Upper lobe of left lung (tissue), 6 donors: Measurements from ENCODE around the gene PLG. TPM values are rescaled to one million over a fixed set of nuclear protein-coding genes. Genes with fewer than 3 reads are reported as not detected.

Experiments
- ATAC-seq, 2 donors: fragments of 200-7000 bp; cut with Tn5 transposase; one replicate each; pipeline ENCODE4 v1.9.1; 2022; ENCODE audit warnings: mild to moderate bottlenecking in 2 of 2, moderate library complexity in 2 of 2; ENCODE audit not compliant: low FRiP score in 2 of 2
- DNase-seq, 2 donors: peaks; one replicate each; pipeline ENCODE4 v3.0.0-alpha.2; 2019 to 2020
- H3K27ac ChIP-seq, 4 donors: fragments of 200-600 bp; sonication (generic); one replicate each; pipeline ENCODE4 v1.5.1; 2016 to 2019
- H3K27me3 ChIP-seq, 4 donors: fragments of 200-600 bp; sonication (generic); one replicate each; pipeline ENCODE4 v1.5.1; 2017 to 2019
- H3K36me3 ChIP-seq, 4 donors: fragments of 200-600 bp; sonication (generic); one replicate each; pipeline ENCODE4 v1.5.1; 2016 to 2019
- H3K4me1 ChIP-seq, 4 donors: fragments of 200-600 bp; sonication (generic); one replicate each; pipeline ENCODE4 v1.5.1; 2018 to 2019
- H3K4me3 ChIP-seq, 4 donors: fragments of 200-600 bp; sonication (generic); one replicate each; pipeline ENCODE4 v1.5.1; 2017 to 2019; ENCODE audit warnings: mild to moderate bottlenecking in 2 of 4, moderate library complexity in 1 of 4
- H3K9me3 ChIP-seq, 4 donors: fragments of 200-600 bp; sonication (generic); one replicate each; pipeline ENCODE4 v1.5.1; 2018 to 2019
- EP300 ChIP-seq, 4 donors: sonication (generic); formaldehyde crosslinking; IDR thresholded peaks; one replicate each; pipeline ENCODE4 v1.5.1; 2017; ENCODE audit warnings: antibody characterized with exemption in 4 of 4, control low read depth in 2 of 4
- POLR2A ChIP-seq, 4 donors: fragments of 450-650 bp; IDR thresholded peaks; one replicate each; pipeline ENCODE4 v1.5.1; 2016 to 2017; ENCODE audit warnings: antibody characterized with exemption in 4 of 4, mild to moderate bottlenecking in 2 of 4
- POLR2AphosphoS5 ChIP-seq, 2 donors: sonication (generic); formaldehyde crosslinking; IDR thresholded peaks; one replicate each; pipeline ENCODE4 v1.5.1; 2017; ENCODE audit warnings: antibody characterized with exemption in 2 of 2
- WGBS, 2 donors: methylation state at CpG; one replicate each; pipeline ENCODE4 v1.1.5; 2017 to 2018; 5-methylcytosine and 5-hydroxymethylcytosine counted together
- total RNA-seq, 6 donors: library from RNA; depleted of rRNA in 4 of 6; stranded (reverse); fragments of >200 nt in 4 of 6; gene quantifications; one replicate each; pipeline versions ENCODE4 v1.1.0 to v1.2.1, GENCODE V29; 2016 to 2021
- TF ChIP-seq, protein P1 (sequence below), 6 experiments: fragments of 450-650 bp in 4 of 6; fragments of 200-600 bp in 2 of 6; sonication (generic) in 2 of 6; IDR thresholded peaks; one replicate each; pipeline ENCODE4 v1.5.1; 2016 to 2019; ENCODE audit warnings: antibody characterized with exemption in 6 of 6
- donor health status: DM: no; HTN: no; CAD: no; lungs with moderate emphysema.
- donor health status: DM: no; HTN: yes; CAD: no; lungs with severe emphysema.

The PLG gene
- total RNA-seq, 6 donors from 2014 or later = 0.71 to 0.89 TPM; not detected in 4

DNA sequence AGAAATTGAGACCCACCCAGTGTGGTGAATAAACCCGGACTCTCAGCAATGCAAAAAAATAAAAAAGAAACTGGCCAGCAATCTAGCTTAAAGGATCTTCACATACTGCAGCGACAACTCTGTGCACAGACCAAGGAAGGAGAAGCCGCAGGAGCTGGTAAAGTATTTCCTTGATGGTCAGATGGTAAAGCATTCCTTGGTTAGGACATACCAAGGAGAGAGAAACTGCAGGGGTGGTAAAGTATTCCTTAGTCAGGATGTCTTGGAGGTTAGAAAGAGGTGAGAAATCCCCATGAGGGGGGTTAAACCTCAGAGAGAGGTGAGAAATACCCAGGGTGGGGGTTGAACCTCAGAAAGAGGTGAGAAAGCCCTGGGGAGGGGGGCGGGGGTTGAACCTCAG is 86.8 kb downstream of the PLG start:
- Histone ChIP-seq H3K27ac (no peak overlapping the region), H3K4me1 (no peaks in the 10 kb centered on the region), H3K36me3 (no peaks in the 10 kb centered on the region), H3K27me3 (no peaks in the 10 kb centered on the region), H3K4me3 (no peak overlapping the region), H3K9me3 (no peaks in the 10 kb centered on the region)
- DNase-seq (no peak), ATAC-seq (no peak)
- WGBS, 2 donors = 64 to 79% methylated on average over 4 of the region's 4 CpGs
- no peak for TF ChIP-seq POLR2AphosphoS5 (IDR thresholded peaks at IDR 0.05)
- no peak for TF ChIP-seq EP300 (IDR thresholded peaks at IDR 0.05)
- no peak for TF ChIP-seq POLR2A (IDR thresholded peaks at IDR 0.05)
- TF ChIP-seq, protein P1, sequence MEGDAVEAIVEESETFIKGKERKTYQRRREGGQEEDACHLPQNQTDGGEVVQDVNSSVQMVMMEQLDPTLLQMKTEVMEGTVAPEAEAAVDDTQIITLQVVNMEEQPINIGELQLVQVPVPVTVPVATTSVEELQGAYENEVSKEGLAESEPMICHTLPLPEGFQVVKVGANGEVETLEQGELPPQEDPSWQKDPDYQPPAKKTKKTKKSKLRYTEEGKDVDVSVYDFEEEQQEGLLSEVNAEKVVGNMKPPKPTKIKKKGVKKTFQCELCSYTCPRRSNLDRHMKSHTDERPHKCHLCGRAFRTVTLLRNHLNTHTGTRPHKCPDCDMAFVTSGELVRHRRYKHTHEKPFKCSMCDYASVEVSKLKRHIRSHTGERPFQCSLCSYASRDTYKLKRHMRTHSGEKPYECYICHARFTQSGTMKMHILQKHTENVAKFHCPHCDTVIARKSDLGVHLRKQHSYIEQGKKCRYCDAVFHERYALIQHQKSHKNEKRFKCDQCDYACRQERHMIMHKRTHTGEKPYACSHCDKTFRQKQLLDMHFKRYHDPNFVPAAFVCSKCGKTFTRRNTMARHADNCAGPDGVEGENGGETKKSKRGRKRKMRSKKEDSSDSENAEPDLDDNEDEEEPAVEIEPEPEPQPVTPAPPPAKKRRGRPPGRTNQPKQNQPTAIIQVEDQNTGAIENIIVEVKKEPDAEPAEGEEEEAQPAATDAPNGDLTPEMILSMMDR (IDR thresholded peaks at IDR 0.05) = no peak

DNA sequence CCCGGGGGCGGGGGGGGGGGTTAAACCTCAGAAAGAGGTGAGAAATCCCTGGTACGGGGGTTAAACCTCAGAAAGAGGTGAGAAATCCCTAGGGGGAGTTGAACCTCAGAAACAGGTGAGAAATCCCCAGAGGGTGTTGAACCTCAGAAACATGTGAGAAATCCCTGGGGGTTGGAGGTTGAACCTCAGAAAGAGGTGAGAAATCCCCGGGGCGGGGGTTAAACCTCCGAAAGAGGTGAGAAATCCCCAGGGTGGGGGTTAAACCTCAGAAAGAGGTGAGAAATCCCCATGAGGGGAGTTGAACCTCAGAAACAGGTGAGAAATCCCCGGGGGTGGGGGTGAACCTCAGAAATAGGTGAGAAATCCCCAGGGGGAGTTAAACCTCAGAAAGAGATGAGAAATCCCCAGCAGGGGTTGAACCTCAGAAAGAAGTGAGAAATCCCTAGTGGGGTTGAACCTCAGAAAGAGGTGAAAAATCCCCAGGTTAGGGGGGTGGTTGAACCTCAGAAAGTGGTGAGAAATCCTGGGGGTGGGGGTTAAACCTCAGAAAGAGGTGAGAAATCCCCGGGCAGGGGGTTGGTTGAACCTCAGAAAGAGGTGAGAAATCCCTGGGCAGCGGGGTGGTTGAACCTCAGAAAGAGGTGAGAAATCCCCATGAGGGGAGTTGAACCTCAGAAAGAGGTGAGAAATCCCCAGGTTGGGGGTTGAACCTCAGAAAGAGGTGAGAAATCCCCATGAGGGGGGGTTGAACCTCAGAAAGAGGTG is 87.4 kb downstream of the PLG start:
- no peak for DNase-seq
- Histone ChIP-seq H3K4me3 (no peak overlapping the region), H3K9me3 (no peaks in the 10 kb centered on the region), H3K36me3 (no peaks in the 10 kb centered on the region), H3K4me1 (no peaks in the 10 kb centered on the region), H3K27me3 (no peaks in the 10 kb centered on the region), H3K27ac (no peak overlapping the region)
- ATAC-seq = no peak
- TF ChIP-seq, protein P1 (IDR thresholded peaks at IDR 0.05) = no peak
- TF ChIP-seq POLR2AphosphoS5 (IDR thresholded peaks at IDR 0.05) = no peak
- no peak for TF ChIP-seq EP300 (IDR thresholded peaks at IDR 0.05)
- TF ChIP-seq POLR2A (IDR thresholded peaks at IDR 0.05) = no peak
- WGBS, 2 donors = 66 to 76% methylated on average over 5 to 9 of the region's 9 CpGs

DNA sequence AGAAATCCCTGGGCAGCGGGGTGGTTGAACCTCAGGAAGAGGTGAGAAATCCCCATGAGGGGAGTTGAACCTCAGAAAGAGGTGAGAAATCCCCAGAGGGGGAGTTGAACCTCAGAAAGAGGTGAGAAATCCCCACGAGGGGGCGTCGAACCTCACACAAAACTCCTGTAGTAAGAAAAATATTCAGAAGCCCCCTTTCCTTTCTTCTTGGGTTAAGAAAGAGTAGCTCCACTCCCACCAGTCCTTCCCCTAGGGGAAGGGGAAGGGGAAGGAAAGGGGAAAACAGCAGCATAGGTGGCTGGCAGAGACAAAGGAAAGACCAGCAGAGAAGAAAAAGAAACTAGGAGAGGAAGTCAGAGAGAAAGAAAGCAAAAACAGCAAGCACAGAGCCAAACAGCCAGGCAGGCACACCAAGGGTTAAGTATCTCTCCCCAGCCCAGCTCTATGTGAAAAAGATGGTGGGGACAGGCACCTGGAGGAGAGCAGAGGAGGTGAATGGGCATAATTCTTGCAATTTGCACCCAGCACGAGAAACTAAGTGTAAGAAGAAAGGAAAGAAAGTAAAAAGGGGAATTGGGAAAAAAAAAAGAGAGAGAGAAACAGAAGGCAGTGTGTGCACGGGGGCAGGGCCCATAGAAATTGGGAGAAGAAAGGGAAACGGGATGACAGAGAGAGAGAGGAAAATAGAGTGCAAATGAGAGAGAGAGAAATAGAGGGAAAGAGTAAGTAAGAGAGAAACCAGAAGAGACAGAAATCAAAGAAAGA is 88.2 kb downstream of the PLG start:
- H3K27ac ChIP-seq = no peak overlapping the region
- no peak for ATAC-seq
- H3K27me3 ChIP-seq = no peaks in the 10 kb centered on the region
- no peaks in the 10 kb centered on the region for H3K36me3 ChIP-seq
- TF ChIP-seq POLR2A (IDR thresholded peaks at IDR 0.05) = no peak
- H3K4me3 ChIP-seq = no peak overlapping the region
- H3K4me1 ChIP-seq = no peaks in the 10 kb centered on the region
- 49 to 56% methylated on average over 7 of the region's 7 CpGs for WGBS, 2 donors
- no peak for DNase-seq
- no peaks in the 10 kb centered on the region for H3K9me3 ChIP-seq

DNA sequence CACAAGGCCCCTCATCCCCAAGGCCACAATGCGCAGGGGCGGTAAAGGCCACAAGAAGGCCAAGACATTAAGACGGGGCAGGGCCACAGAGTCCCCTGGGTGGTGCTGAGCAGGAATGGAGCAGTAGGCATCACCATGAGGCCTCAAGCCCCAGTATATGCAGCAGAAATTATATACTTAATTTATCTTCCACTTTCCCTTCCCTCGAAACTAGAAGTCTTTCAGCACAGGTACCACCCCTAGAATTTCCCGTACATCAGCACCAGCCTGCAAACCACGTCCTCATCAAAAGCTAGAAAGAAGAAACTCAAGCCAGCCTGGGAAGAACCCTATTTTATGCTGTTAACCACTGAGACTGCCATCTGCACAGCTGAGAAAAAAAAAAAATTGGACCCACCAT is 89.4 kb downstream of the PLG start:
- Histone ChIP-seq H3K9me3 (no peaks in the 10 kb centered on the region), H3K4me1 (no peaks in the 10 kb centered on the region), H3K36me3 (no peaks in the 10 kb centered on the region), H3K4me3 (no peak overlapping the region), H3K27ac (no peak overlapping the region), H3K27me3 (no peaks in the 10 kb centered on the region)
- no peak for ATAC-seq
- 74 to 85% methylated on average over 6 of the region's 6 CpGs for WGBS, 2 donors
- no peak for DNase-seq
- no peak for TF ChIP-seq POLR2AphosphoS5 (IDR thresholded peaks at IDR 0.05)
- no peak for TF ChIP-seq EP300 (IDR thresholded peaks at IDR 0.05)
- TF ChIP-seq POLR2A (IDR thresholded peaks at IDR 0.05) = no peak
- TF ChIP-seq, protein P1 (IDR thresholded peaks at IDR 0.05) = no peak

DNA sequence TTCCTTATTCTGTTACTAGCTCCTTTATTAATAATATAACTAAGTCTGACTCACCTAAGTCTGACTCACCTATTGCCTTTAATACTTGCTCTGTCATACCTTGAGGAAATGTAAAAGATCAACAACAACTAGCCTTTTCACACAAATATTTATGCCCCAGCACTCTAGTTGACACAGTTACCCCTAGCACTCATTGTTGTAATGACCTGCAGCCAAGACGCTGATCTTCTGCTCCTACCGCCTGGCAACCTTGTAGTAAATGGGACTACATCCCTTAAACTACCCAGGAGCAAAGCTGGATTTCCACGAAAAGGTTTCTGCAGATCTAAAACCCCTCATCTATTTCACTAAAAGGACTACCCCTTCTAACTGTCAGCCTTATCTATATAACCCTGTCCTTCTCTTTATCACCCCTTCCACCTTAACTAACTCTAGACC is 90.0 kb downstream of the PLG start:
- no peaks in the 10 kb centered on the region for H3K9me3 ChIP-seq
- 87 to 88% methylated on average over 3 of the region's 3 CpGs for WGBS, 2 donors
- no peak for DNase-seq
- no peaks in the 10 kb centered on the region for H3K4me1 ChIP-seq
- no peak for ATAC-seq
- H3K27me3 ChIP-seq = no peaks in the 10 kb centered on the region
- TF ChIP-seq, protein P1 (IDR thresholded peaks at IDR 0.05) = no peak
- TF ChIP-seq POLR2AphosphoS5 (IDR thresholded peaks at IDR 0.05) = no peak
- no peak for TF ChIP-seq POLR2A (IDR thresholded peaks at IDR 0.05)
- TF ChIP-seq EP300 (IDR thresholded peaks at IDR 0.05) = no peak
- no peaks in the 10 kb centered on the region for H3K36me3 ChIP-seq
- no peak overlapping the region for H3K27ac ChIP-seq
- H3K4me3 ChIP-seq = no peak overlapping the region
